ENCODE measurements around the gene SHD.
"Not testable (repeated sequence)": the region's sequence is repeated elsewhere in the genome, so short reads cannot be mapped to it uniquely, and the experiment has no call there.

Gene SHD, protein sequence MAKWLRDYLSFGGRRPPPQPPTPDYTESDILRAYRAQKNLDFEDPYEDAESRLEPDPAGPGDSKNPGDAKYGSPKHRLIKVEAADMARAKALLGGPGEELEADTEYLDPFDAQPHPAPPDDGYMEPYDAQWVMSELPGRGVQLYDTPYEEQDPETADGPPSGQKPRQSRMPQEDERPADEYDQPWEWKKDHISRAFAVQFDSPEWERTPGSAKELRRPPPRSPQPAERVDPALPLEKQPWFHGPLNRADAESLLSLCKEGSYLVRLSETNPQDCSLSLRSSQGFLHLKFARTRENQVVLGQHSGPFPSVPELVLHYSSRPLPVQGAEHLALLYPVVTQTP

DNA sequence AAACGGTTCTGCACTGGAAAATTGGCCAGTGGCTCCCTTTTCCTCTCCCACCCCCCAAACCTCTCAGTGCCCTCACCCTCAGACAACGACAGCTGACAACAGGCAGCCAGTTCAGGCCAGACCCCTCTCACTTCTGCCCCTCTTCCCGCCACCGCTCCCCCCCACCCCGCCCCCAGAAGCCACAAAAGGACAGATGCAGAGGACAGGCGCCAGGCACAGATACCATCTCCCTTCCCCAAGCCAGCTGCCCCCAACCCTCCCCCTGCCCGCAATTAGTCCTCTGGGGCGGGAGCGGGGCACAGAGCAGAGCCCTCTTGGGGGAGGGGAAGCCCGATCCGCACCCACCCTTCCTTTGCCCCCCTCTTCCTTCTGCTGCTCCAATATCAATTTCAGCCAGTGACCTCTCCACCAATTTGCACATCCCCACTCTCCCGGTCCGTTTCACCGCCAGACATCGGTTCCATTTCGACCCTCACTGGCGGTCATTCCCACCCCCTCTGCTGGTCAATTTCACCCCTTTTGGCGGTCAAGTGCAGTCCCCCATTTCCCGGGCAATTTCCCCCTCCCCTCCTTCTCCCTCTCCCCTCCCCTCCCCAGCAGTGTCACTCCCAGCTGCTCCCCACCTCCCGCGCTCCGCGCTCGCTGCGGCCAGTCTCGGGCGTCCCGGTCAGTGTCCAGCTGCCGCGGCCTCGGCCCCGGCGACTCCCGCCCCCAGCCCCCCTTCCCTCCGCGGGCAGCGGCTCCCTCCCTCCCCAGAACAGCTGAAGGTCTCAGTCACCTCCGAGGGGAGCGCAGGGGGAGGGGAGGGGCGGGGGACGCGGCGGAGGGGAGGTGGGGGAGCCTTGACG, at the start of gene SHD:
Gene SHD, plus strand, starts transcription at position 848 of the 848 bp plus-strand sequence. CDS start 798 bp downstream, outside the sequence.
- DNase-seq, result no peak

DNA sequence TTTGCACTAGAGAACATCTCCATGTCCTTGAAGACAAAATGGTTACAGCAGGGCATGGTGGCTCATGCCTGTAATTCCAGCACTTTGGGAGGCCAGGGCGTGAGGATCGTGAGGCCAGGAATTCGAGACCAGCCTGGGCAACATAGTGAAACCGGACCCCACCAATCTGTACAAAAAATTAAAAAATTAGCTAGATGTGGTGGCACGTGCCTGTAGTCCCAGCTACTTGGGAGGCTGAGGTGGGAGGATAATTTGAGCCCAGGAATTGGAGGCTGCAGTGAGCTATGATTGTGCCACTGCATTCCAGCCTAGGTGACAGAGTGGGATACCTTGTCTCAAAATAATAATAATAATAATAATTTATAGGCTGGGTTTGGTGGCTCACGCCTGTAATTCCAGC, 48.8 kb upstream of the SHD start:
- not testable (repeated sequence) for DNase-seq

DNA sequence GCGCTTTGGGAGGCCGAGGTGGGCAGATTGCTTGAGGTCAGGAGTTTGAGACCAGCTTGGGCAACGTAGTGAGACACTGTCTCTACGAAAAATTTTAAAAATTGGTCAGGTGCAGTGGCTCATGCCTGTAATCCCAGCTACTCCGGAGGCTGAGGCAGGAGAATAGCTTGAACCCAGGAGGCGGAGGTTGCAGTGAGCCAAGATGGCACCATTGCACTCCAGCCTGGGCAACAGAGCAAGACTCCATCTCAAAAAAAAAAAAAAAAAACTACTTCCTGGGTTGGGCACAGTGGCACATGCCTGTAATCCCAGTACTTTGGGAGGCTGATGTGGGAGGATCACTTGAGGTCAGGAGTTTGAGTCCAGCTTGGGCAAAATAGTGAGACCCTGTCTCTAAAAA, 47.5 kb upstream of the SHD start:
- DNase-seq, result not testable (repeated sequence)

DNA sequence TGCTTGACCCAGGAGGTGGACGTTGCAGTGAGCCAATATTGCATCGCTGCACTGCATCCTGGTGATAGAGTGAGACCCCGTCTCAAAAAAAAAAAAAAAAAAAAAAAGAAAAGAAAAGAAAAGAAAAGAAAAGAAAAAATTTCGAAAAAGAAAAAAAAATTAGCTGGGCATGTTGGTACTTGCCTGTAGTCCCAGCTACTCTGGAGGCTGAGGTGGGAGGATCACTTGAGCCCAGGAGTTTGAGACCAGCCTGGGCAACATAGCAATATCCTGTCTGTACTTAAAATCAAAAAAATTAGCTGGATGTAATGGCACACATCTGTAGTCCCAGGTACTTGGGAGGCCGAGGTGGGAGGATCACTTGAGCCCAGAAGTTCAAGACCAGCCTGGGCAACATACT, 46.9 kb upstream of the SHD start:
- not testable (repeated sequence) for DNase-seq

DNA sequence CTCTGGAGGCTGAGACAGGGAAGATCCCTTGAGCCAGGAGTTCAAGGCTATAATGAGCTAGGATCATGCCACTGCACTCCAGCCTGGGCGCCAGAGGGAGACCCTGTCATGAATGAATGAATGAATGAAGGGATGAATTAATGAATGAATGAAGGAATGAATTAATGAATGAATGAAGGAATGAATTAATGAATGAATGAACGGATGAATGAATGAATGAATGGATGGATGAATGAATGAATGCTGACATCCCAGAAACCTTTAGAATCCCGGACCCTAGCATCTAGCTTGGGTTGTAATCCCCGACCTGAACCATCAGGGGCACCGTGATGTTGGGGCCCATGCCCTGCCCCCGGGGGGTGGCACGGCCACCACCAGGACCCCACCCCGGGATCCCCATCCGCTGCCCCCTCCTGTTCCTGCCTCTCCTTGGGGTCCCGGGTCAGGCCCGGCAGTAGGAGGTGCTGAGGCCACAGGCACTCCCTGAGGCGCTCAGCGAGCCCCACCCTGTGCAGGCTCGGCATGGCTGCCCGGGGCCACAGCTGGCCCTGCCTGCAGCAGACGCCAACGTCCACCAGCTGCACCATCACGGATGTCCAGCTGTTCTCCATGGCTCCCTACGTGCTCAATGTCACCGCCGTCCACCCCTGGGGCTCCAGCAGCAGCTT, 46.3 kb upstream of the SHD start:
- no peak for DNase-seq

DNA sequence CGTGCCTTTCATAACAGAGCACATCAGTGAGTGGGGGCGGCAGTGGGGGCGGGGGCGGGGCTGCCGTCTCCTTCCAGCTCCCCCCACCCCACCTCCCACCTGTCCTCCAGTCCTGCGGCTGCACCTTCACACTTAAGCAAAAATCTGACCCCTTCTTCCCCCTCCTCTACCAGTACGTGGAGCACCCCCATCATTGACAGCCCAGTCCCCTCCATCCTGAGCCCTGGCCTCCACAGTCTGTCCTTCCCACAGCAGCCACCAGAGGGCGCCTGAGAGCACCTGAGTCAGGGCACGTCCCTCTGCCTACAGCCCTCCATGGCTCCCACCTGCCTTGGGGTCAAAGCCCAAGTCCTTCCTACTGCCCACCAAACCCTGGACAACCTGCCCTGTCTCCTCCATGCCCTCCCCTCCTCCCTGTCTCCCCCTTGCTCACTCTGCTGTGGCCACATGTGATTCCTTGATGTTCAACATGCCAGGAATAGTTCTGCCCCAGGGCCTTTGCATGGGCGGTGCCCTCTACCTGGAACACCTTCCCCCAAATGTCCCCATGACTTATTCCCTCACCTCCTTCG, 45.7 kb upstream of the SHD start:
- peak; percentile 74 for DNase-seq

DNA sequence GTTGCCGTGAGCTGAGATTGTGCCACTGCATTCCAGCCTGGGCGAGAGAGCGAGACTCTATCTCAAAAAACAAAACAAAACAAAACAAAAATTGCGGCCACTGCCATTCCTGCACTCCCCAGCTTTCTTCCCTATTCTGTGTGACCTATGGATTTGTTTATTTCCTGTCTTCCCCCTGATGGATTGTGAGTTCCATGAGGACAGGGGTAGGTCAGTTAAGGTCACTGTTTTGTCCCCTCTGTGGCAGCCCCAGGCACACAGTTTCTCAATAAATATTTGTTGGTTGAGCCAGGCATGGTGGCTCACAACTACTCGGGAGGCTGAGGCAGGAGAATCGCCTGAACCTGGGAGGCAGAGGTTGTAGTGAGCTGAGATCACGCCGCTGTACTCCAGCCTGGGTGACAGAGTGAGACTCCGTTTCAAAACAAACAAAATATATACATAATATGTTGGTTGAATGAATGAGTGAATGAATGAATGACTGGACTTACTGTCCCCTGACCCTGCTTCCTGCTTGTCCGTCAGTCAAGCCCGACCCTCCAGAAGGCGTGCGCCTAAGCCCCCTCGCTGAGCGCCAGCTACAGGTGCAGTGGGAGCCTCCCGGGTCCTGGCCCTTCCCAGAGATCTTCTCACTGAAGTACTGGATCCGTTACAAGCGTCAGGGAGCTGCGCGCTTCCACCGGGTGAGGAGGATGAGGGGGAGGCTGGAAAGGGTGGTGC, 44.8 kb upstream of the SHD start:
- DNase-seq, result no peak

DNA sequence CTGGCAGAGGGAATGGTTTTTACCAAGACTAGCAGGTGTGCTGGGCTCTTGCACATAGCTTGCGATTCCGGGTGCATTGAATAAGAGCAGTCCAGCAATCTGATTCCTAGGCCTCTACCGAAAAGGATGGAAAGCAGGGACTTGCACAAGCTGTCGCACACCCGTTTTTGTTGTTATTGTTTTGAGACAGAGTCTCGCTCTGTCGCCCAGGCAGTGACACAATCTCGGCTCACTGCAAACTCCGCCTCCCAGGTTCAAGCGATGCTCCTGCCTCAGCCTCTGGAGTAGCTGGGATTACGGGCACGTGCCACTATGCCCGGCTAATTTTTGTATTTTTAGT, 44.2 kb upstream of the SHD start:
- DNase-seq, result no peak

DNA sequence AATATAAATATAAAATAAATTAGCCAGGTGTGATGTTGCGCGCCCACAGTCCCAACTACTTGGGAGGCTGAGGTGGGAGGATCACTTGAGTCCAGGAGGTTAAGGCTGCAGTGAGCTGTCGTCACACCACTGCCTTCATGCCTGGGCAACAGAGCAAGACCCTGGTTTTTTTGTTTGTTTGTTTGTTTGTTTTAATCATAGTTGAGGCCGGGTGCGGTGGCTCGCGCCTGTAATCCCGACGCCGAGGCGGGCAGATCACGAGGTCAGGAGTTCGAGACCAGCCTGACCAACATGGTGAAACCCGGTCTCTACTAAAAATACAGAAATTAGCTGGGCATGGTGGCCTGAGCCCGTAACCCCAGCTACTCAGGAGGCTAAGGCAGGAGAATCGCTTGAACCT, 41.6 kb upstream of the SHD start:
- not testable (repeated sequence) for DNase-seq

DNA sequence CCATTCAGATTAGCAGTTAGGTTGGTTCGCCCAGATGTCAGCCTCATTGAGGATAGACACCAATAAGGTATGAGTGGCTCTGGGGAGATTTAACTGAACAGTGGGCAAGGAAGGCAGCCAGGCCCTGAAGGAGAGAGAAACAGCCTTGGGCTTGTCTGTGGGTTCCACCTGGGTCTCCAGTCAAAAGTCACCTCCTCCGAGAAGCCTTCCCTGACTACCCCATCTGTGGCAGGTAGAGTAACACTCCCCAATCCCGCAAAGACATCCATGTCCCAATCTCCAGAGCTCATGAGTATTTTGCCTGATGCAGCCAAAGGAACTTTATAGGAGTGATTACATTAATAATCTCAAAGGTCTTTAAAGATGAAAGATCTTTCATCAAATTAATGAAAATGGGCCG, 40.2 kb upstream of the SHD start:
- DNase-seq, result no peak

DNA sequence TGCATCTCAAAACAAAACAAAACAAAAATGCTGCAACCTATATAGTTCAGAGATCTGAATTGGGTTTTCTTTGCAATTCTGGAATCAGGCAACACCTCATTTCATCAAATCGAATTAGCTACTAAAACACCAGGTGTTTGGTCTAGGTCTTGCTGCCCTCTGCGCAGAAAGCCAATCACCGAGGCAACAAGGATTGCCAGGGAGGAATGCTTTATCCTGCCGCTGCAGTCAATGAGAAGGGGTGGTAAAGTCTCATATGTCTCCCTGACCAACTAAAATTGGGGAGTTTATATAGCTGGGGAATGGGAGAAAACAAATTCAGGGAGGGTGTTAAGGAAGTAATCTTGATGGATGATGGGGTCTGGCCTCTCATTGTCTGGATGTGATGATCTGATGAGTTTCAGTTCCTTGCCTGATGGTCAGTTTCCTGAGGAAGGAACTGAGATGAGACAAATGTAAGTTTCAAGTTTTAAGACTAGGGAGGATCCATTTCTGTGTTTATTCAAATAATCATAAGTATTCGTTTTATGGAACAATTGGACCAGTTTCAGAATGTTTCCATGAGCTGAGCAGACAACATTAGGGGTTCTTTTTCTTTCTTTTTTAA, 37.1 kb upstream of the SHD start:
- no peak for DNase-seq

DNA sequence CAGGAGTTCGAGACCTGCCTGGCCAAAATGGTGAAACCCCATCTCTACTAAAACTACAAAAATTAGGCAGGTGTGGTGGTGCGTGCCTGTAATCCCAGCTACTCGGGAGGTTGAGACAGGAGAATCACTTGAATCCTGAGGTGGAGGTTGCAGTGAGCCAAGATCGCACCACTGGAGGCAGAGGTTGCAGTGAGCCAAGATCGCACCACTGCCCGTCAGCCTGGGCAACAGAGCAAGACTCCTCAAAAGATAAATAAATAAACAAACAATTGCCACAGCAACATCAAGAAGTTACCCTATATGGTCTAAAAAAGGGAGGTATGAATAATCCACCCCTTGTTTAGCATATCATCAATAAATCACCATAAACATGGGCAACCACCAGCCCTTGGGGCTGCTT, 33.1 kb upstream of the SHD start:
- DNase-seq, result not testable (repeated sequence)

DNA sequence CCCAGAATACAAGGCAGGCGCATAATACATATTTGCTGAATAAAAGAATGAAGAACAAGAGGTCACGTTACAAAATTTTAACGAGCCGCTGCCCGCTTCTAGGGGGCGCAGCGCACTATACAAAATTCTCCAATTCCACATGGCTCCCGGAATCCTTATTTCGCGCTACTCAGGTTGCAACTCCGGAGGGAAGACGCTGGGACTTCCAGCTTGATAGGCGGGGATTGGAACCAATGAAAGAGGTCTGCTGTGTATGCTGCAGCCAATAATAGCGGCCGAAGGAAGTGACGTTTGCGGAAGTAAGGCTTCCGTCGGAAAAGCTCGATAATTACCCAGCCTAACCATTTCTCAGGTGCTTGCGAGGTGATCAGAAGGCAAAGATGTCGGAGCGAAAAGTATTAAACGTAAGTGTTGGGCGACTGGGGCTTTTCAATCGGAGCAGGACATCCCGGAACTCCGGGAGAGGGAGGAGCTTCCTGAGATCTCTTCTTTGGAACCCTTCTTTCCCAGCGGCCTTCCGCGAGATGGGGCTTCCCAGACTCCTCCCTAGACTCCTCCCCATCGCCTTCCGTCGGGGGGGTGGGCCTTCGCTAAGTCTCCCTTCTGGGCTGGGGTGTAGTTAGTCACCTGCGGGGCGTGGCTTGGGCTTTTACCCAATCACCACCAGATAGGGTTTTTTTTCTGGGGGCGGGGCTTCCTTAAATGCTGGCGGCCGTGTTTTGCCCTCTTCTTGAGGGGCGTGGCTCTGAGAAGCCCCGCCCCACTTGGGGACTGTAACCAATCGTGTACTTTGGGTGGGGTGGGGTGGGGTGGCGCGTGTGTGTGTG, 32.1 kb upstream of the SHD start, which contains the start of gene YJU2:
Gene YJU2, plus strand, starts transcription at position 314 of the 827 bp plus-strand sequence. Its CDS starts 67 bp downstream, at position 381.
- DNase-seq, result peak; percentile 100

DNA sequence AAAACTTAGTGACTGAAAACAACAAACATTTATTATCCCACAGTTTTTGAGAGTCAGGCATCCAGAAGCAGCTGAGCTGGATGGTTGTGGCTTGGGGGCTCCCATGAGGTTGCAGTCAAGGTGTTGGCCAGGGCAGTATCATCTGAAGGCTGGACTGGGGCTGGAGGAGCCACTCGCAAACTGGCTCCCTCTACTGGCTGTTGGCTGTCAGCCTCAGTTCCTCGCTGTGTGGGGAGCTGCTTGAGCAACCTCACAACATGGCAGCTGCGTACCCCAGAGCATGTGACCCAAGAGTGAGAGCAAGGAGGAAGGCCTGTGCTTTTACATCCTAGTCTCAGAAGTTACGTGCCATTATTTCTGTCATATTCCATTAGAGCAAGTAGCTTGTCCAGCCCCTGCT, 22.5 kb upstream of the SHD start:
- DNase-seq, result no peak

DNA sequence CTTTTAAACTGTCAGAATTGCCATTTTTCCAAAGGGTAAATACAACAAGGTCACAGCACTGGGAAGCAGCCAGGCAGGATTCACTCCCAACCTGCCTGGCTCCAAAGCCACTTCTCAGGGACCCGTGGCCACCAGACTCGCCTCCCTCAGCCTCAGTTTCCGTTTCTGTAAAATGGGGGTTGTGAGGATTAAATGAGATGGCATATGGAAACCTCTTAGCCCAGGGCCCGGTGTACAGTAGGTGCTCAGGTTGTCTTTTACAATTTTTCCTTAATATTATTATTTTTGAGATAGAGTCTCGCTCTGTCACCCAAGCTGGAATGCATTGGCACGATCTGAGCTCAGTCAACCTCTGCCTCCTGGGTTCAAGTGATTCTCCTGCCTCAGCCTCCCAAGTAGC, 22.0 kb upstream of the SHD start:
- no peak for DNase-seq

DNA sequence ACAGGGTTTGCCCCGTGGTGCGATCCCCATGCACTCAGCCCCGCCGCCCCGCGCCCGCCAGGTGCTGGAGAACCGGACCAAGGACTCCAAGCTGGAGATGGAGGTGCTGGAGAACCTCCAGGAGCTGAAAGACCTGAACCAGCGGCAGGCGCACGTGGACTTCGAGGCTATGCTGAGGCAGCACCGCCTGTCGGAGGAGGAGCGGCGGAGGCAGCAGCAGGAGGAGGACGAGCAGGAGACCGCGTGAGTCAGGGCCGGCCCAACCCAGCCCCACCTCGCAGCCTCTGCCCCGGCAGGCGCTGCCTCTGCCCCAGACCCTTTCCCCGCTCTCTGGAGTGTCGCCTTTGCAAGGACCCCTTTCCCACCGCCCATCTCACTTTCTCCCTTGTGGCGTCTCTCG, 20.9 kb upstream of the SHD start:
- DNase-seq, result no peak

DNA sequence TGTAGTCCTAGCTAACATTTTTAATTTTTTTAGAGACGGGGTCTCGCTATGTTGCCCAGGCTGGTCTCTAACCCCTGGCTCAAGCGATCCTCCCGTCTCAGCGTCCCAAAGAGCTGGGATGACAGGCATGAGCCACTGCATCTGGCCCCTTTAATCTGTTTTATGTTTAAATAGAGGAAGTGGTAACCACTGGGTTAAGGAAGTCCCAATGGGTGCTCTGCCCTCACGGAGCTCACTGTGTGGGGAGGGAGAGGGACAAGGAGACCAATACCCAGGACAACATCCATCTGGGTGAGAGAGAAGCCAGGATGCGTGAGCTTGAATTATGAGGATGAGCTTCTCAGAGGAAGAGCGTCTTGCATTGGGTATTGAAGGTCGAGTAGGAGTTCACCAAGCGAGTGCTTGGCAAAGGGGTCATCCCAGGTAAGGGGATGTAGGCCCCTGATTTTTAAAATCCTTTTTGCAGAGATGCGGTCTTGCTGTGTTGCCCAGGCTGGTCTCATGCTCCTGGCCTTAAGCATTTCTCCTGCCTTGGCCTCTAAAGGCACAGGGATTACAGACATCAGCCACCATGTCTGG, 18.4 kb upstream of the SHD start:
- no peak for DNase-seq

DNA sequence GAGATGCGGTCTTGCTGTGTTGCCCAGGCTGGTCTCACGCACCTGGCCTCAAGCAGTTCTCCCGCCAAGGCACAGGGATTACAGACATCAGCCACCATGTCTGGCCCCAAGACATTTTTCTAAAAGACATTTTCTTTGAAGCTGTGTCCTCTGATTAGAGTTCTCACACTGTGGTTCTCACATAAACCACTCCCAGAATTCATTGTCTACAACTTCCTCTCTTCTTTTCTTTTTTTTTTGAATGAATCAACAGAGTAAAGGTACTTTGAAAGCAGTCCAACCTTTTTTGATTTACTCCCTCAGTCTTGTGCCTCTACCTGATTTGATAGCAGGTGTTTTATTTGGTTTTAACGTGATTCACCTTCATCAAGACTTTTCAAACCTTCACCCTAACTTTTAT, 14.3 kb upstream of the SHD start:
- no peak for DNase-seq

DNA sequence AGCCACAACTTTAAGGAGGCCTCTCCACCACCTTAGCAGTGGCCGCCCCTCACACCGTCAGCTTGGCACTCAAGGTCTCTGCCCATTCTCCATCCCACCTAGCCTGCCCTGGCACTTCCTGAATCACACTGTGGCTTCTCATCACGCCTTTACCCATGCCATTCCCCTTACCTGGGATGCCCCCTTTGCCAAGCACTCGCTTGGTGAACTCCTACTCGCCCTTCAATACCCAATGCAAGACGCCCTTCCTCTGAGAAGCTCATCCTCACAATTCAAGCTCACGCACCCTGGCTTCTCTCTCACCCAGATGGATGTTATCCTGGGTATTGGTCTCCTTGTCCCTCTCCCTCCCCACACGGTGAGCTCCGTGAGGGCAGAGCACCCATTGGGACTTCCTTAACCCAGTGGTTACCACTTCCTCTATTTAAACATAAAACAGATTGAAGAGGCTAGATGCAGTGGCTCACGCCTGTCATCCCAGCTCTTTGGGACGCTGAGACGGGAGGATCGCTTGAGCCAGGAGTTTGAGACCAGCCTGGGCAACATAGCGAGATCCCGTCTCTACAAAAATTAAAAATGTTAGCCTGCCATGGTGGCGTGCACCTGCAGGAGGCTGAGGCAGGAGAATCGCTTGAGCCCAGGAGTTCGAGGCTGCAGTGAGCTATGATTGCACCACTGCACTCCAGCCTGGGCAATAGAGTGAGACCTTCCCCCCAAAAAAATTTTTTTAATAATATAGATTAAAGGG, 12.6 kb upstream of the SHD start:
- no peak for DNase-seq
